Ureter (tissue), 1 donor: ENCODE data around the gene EHD4. TPM values are rescaled to one million over a fixed set of nuclear protein-coding genes. Genes with fewer than 3 reads are reported as not detected.

Experiments used
- DNase-seq: peaks from one replicate; pipeline ENCODE4 v3.0.0-alpha.2; 2020; ENCODE audit warnings: low spot score
- total RNA-seq: library from RNA; stranded (reverse); gene quantifications from one replicate; pipeline ENCODE4 v1.2.4, GENCODE V29; 2023
- donor health status: DM: yes; HTN: yes; CAD: no.

The EHD4 gene
- total RNA-seq, 1 donor from 2014 or later, result 64.1 TPM

- no peak for DNase-seq
Measured at GRCh38 chr15:41936649-41937567, 35.4 kb downstream of the EHD4 start.

DNA sequence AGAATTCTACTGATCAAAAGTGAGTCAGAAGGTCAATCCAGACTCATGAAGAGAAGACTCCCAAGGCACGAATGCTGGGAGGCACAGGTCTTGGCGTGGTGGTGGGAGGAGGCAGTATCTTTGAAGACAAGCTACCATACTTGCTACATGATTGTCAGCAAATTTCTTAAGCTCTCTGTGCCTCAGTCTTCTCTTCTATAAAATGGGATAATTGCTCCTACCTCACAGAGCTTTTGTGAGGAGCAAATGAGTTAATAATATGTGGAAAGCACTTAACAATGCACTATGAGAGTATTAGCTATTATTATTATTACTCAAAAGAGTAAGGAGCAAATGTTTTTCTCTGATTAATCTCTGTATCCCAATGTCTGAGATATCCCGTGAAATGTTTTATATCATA, 36.2 kb downstream of the EHD4 start:
- DNase-seq, result no peak

- DNase-seq, result no peak
Measured at GRCh38 chr15:41935566-41936020, 36.8 kb downstream of the EHD4 start.

DNA sequence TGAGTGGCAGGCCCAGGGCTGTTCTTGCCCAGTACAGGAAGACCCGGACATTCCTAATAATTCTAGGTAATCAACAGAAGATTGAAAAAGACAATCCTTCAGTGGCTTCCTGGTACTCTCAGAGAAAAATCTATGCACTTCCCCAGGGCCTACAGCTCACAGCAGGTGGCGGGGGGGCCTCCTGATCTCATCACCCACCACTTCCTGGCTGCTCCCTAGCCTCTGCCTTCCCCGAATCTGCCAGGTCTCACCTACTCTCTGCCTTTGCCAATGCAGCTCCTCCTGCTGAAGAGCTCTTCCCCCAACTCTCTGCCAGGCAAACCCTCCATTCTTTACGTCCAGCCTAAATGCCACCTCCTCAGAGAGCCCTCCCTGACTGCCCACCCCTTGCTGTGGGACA, 37.5 kb downstream of the EHD4 start:
- DNase-seq, result peak; percentile 76

DNA sequence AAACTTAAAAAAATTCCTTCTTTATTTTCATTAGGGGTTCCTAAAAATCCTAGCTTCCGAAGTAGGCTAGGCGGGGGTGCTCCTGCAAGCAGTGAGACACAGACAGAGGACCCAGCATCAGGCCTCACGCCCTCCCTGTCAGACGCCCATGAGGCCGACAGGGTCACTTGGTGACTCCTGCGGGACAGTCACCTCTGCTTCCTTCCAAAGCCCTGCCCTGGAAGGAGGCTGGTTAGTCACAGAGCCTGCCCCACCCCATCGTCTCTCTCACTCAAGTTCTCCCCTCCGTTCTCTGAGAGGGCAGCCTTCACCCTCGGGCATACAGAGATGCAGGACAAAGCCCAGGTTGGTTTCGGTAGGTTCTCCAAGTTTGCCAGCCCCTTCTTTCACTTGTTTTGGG, 38.6 kb downstream of the EHD4 start:
- DNase-seq, result no peak

- no peak for DNase-seq
Measured at GRCh38 chr15:41933326-41933725, 39.0 kb downstream of the EHD4 start.

GRCh38 chr15:41932511-41933289, 39.7 kb downstream of the EHD4 start:
- no peak for DNase-seq

DNA sequence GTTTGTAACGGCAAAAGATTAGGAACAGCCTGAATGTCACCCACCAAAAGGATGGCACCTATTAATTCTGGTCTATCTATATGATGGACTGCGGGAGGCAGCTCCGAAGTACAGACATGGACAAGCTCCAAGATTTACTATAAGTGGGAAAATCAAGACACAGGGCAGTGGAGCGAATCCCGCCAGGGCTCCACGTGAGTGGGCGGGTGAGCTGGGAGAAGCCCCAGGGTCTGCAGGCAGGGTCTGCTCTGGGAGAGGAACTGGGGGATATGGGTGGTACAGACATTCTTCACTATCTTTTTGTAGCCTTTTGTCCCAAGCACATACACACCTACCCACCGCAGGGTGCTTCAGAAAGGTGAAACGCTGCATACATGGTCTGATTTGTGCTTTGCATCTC, 40.3 kb downstream of the EHD4 start:
- DNase-seq, result no peak

DNA sequence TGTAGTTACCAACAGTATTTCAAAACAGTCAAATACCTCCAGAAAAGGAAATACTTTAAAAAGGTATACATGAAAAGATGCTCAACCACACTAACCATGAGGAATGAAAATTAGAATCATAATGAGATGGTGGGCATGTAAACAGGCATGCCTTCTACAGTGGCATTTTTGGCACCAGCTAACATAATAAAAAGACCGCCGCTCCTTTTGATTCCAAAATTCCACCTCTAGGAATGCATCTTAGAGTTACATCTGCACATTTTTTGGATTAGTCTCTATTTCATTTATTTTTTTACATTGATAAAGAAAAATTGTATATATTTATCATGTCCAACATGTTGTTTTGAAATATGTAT, 41.5 kb downstream of the EHD4 start:
- DNase-seq, result no peak

GRCh38 chr15:41930221-41930866, 42.0 kb downstream of the EHD4 start:
- no peak for DNase-seq

DNA sequence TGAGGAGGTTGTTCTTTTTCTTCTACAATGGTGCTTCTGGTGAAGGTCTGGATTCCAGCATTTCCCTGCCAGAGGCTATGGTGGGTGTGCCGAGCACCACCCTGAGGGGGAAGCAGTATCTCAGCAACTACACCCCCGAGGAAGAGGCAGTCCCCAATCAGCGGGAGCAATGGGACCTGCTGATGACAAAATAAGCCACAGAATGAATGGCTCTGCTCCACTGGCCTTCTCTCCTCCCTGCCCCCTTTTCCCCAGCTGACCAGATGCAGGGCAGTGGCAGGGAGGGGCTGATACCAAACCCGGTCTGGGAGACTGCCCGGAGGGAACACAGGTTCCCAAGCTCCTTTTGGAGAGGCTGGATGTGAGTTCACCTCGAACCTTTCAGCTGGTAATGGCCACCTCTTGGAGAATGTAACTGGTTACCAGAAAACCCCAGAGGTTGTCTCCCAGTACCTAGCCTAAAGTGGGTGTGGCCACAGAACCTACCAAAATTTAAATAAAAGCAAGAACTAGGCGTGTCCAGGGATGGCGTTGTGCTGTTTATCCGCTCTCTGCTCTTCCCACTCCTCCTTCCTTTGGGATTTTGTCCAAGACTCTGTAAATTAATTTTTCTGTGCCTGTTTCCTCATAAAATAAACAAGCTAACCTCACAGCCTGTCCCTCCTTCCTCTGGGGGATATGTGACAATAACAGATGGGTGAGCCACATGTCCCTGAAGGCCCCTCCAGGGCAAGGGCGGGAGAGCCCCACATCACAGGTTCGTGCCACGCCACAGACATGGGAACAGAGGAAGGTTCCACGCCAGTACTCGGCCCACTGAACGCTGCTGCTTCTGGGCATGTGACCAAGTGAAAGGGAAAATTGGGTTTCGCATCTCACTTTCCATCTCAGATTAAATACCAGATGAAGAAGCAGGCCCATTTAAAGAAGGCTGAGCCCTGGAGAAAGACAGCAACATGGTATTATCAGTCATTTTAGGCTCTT, 43.4 kb downstream of the EHD4 start:
- no peak for DNase-seq

GRCh38 chr15:41928100-41928499, 44.3 kb downstream of the EHD4 start:
- DNase-seq, result no peak

DNA sequence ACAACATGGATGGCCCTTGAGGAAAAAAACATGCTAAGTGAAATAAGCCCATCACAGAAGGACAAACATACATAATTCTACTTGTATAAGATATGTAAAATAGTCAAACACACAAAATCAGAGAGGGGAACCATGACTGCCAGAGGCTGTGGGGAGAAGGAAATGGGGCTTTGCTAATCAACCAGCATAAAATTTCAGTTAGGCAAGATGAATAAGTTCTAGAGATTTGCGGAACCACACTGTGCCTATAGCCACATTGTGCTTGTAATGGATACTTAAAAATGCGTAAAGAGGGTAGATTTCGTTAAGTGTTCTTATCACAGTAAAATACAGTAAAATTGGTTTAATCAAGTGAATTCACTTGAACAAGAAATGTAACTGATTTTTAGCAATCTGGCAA, 44.8 kb downstream of the EHD4 start:
- no peak for DNase-seq

DNA sequence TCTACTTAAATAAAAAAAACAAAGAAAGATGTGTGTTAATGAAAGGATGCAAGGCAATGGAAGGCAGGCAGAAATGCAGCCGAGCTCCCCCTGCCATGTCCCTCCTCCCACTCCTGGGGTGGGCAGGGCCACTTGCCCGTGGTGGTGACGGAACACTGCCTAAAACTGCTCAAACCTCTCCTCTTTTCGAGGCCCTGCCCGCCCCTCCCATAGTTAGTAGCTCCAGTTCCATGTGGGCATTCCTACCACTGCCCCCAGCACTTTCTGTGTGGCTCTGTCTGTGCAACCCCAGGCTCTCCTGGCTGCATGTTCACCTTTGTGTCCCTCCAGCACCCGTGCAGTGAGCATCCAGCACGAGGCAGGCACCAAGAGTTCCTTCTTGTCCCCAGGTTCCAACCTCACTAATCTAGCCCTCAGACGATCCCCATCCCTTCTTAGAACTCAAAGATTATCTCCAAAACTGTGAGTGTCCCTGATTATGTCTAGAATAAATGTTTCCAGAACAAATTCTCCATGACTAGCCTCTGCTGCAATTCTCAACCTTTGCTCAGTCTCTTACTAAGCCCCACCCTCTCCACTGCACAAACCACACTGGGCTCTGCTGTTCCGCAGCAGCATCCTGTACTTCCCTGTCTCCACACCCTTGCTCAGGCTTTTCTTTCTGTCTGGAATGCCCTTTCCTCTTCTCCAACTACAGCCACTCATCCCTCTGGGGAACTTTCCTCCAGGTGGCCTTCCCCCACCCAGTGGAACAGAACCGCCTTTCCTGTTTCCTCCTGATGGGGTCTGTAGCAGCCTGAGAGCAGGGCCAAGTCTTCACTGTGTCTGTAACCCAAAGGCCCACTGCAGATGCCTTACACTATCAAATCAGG, 45.9 kb downstream of the EHD4 start:
- DNase-seq, result no peak

DNA sequence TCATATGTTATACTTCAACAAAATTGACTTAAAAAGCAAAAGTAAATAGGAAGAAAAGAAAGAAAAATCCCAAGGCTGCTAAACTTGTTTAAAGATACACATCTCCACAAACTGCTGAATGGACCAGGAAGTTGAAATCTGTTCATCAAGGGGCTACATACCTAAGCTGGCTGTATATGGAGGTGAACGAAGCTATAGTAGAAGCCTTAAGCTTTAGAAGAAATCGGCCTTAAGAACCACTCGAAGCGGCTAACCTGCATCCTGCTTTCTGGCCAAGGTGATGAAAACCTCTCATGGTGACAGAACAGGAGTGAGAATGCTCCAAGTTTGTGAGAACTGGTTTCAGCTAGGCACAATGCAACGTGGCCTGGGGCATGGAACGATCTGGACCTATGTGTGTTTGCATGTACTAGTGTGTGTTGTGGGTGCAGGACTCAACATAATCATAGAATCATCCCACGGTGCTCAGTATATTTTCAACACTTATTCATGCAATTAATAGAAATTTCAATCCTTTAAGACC, 47.2 kb downstream of the EHD4 start:
- DNase-seq, result no peak

DNA sequence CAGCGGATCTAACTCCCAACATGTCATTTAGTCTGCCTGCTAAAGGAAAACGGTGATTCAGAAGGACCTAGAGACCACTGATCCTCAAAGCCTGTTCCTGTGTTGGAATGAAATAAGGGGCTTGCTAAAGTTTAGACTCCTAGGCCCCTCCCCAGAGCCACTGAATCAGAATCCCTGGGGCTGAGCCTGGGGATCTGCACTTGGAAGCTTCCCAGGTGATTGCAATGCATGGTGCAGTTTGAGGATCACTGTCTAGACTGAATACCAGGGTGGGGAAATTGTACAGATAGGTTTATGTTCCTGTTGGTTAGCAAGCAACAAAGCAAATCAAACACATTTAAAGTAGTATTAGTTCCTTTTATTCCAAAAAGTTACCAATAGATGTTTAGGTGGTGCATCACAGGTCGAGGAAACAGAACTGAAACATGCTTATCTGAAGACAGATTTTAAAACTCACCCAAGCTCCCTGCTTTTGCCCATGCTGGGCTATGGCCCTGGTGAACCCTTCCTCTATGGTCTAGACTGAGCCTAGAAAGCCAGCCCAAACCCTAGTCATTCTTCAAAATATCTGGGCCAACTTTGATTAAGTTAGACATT, 48.9 kb downstream of the EHD4 start:
- no peak for DNase-seq

DNA sequence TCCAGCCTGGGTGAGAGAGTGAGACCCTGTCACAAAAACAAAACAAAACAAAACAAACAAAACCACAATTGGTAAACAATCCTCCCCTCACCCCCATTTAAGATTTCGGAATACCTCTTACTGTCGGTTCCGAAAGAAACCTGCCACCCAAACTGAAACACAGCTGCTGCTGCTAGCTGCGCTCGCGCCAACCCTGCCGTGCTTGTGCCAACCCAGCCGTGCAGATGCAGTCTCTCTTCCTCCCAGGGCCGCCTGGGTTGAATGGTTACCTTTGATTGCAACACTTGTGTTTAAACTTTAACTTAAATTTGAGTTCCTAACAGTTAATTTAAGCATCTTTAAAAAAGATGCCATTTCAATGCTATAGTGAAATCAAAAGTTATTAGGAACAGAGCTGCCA, 50.0 kb downstream of the EHD4 start:
- DNase-seq, result no peak

- no peak for DNase-seq
Measured at GRCh38 chr15:41921639-41922038, 50.7 kb downstream of the EHD4 start.

- DNase-seq, result no peak
Measured at GRCh38 chr15:41921167-41921566, 51.2 kb downstream of the EHD4 start.
